HepG2 (cell line): ENCODE data around the gene TRMT1. TPM values are rescaled to one million over a fixed set of nuclear protein-coding genes. Genes with fewer than 3 reads are reported as not detected.

Experiments
- ATF5 ChIP-seq: sonication (generic); formaldehyde crosslinking; IDR thresholded peaks from 2 replicates; pipeline ENCODE4 v1.4.0; 2020; ENCODE audit warnings: mild to moderate bottlenecking, low read depth, missing genetic modification reagents
- CEBPG ChIP-seq: IDR thresholded peaks from 2 replicates; pipeline ENCODE4 v1.6.1; 2016
- HHEX ChIP-seq: IDR thresholded peaks from 2 replicates; pipeline ENCODE4 v1.6.1; 2016; ENCODE audit warnings: control low read depth
- HMG20A ChIP-seq: IDR thresholded peaks from 2 replicates; pipeline ENCODE4 v1.6.1; 2016; ENCODE audit warnings: borderline replicate concordance
- HNRNPH1 ChIP-seq: fragments of 200-400 bp; formaldehyde crosslinking; optimal IDR thresholded peaks from 2 replicates; pipeline ENCODE3; 2017; ENCODE audit warnings: mild to moderate bottlenecking, low read depth, low read length
- HNRNPL ChIP-seq: fragments of 200-400 bp; formaldehyde crosslinking; IDR thresholded peaks from 2 replicates; pipeline ENCODE4 v1.6.1; 2017; ENCODE audit warnings: mild to moderate bottlenecking, low read depth, low read length
- HOXA3 ChIP-seq: sonication (generic); formaldehyde crosslinking; IDR thresholded peaks from 2 replicates; pipeline ENCODE4 v1.5.0; 2020; ENCODE audit warnings: missing genetic modification reagents
- KDM6A ChIP-seq: IDR thresholded peaks from 2 replicates; pipeline ENCODE4 v1.6.1; 2016; ENCODE audit warnings: low read depth
- MAFF ChIP-seq: IDR thresholded peaks from 2 replicates; pipeline ENCODE4 v1.6.1; 2011; ENCODE audit warnings: low read depth, low read length, improper control_type of control experiment
- MTA1 ChIP-seq: sonication (generic); formaldehyde crosslinking; IDR thresholded peaks from 2 replicates; pipeline ENCODE4 v1.4.0; 2020; ENCODE audit warnings: missing genetic modification reagents, mild to moderate bottlenecking, borderline replicate concordance
- NFIC ChIP-seq: IDR thresholded peaks from 2 replicates; pipeline ENCODE4 v1.6.1; 2012; ENCODE audit warnings: mild to moderate bottlenecking, low read length, inconsistent platforms
- NR0B2 ChIP-seq: sonication (generic); formaldehyde crosslinking; IDR thresholded peaks from 2 replicates; pipeline ENCODE4 v1.4.0; 2020; ENCODE audit warnings: mild to moderate bottlenecking, missing genetic modification reagents
- NR2F1 ChIP-seq, 2 experiments: fragments of 450-650 bp in 1 of 2; formaldehyde crosslinking in 1 of 2; IDR thresholded peaks; 2 replicates each; pipeline versions ENCODE4 v1.5.0 to v1.6.1; 2016 to 2020; ENCODE audit warnings: mild to moderate bottlenecking in 1 of 2, missing compliant biosample characterization in 1 of 2, missing genetic modification reagents in 1 of 2, moderate library complexity in 1 of 2
- NR2F6 ChIP-seq, 2 experiments: IDR thresholded peaks; 2 replicates each; pipeline ENCODE4 v1.6.1; 2016; ENCODE audit warnings: antibody characterized with exemption in 1 of 2, mild to moderate bottlenecking in 1 of 2
- ONECUT2 ChIP-seq: sonication (generic); formaldehyde crosslinking; IDR thresholded peaks from 2 replicates; pipeline ENCODE4 v1.4.0; 2020; ENCODE audit warnings: missing genetic modification reagents
- SIN3A ChIP-seq: IDR thresholded peaks from 2 replicates; pipeline ENCODE4 v1.6.1; 2011; ENCODE audit warnings: low read depth, mild to moderate bottlenecking, control low read depth, low read length, borderline replicate concordance
- SMAD1 ChIP-seq: sonication (generic); formaldehyde crosslinking; IDR thresholded peaks from 2 replicates; pipeline ENCODE4 v1.4.0; 2020; ENCODE audit warnings: missing genetic modification reagents, low read depth, mild to moderate bottlenecking, borderline replicate concordance
- TBX3 ChIP-seq: fragments of 450-650 bp; IDR thresholded peaks from 2 replicates; pipeline ENCODE4 v1.6.1; 2017; ENCODE audit warnings: antibody characterized with exemption, mild to moderate bottlenecking, inconsistent platforms, borderline replicate concordance
- ZBTB39 ChIP-seq: sonication (generic); formaldehyde crosslinking; IDR thresholded peaks from 2 replicates; pipeline ENCODE4 v1.5.0; 2020; ENCODE audit warnings: missing genetic modification reagents
- ZNF225 ChIP-seq: sonication (generic); formaldehyde crosslinking; IDR thresholded peaks from 2 replicates; pipeline ENCODE4 v1.4.0; 2020; ENCODE audit warnings: mild to moderate bottlenecking, missing genetic modification reagents
- ZNF24 ChIP-seq: fragments of 450-650 bp; IDR thresholded peaks from 2 replicates; pipeline ENCODE4 v1.6.1; 2017; ENCODE audit warnings: antibody characterized with exemption, mild to moderate bottlenecking
- ZNF251 ChIP-seq: sonication (generic); formaldehyde crosslinking; IDR thresholded peaks from 2 replicates; pipeline ENCODE4 v1.9.0; 2021; ENCODE audit warnings: mild to moderate bottlenecking, missing genetic modification reagents
- ZNF512 ChIP-seq: sonication (generic); formaldehyde crosslinking; IDR thresholded peaks from 2 replicates; pipeline ENCODE4 v1.4.0; 2020; ENCODE audit warnings: mild to moderate bottlenecking, missing genetic modification reagents
- ZNF558 ChIP-seq: sonication (generic); formaldehyde crosslinking; IDR thresholded peaks from 2 replicates; pipeline ENCODE4 v1.9.0; 2022; ENCODE audit warnings: mild to moderate bottlenecking, missing genetic modification reagents, borderline replicate concordance
- ZNF629 ChIP-seq: sonication (generic); formaldehyde crosslinking; conservative IDR thresholded peaks from 2 replicates; pipeline ENCODE4 v1.5.0; 2020; ENCODE audit warnings: missing genetic modification reagents
- polyA plus RNA-seq, 8 experiments: library from polyadenylated mRNA; depleted of rRNA in 3 of 8; stranded (reverse) in 7 of 8; unstranded in 1 of 8; fragments of >200 nt; fragmentation: Illumina TruSeq in 4 of 8; extraction: Trizol in 4 of 8; gene quantifications; 2 replicates each; pipeline versions ENCODE4 v1.2.1 to v1.2.3, GENCODE V29; 2011 to 2016; ENCODE audit warnings: low read depth in 4 of 8, missing spikeins in 1 of 8, mixed read lengths in 1 of 8; ENCODE audit not compliant: insufficient read depth in 1 of 8
- total RNA-seq, 5 experiments: library from RNA; depleted of rRNA; stranded (reverse); fragments of >200 nt; fragmentation: Illumina TruSeq; extraction: Trizol; gene quantifications; 2 replicates each; pipeline ENCODE4 v1.2.3, GENCODE V29; 2016; ENCODE audit warnings: low read depth in 1 of 5

TRMT1 gene
- total and polyA plus RNA-seq, 2 of the 13 experiments (the other 11 are each of a cell fraction or from before 2014, with no cell fraction given): 35.5 to 44.1 TPM

- TF ChIP-seq NR0B2 (CRISPR knock-in tag) (peak; percentile 98), SMAD1 (CRISPR knock-in tag) (peak; percentile 64; the same call in 1 of the 2 replicates), ZNF251 (CRISPR knock-in tag) (no peak), HOXA3 (CRISPR knock-in tag) (peak; percentile 40; the same call in 1 of the 2 replicates), HNRNPL (no peak), MTA1 (CRISPR knock-in tag) (peak; percentile 39; the same call in 1 of the 2 replicates), KDM6A (no peak), ZNF512 (CRISPR knock-in tag) (no peak), MAFF (peak; percentile 77), ATF5 (CRISPR knock-in tag) (0 out of 2 replicates have a peak, but pooled peaks have one; percentile 48), CEBPG (CRISPR knock-in tag) (no peak), HNRNPH1 (no peak), NR2F1 (CRISPR knock-in tag; IDR thresholded peaks at IDR 0.05) (no peak), NR2F6 (IDR thresholded peaks at IDR 0.05) (0 out of 2 replicates have a peak, but pooled peaks have one; percentile 11), NR2F6 (CRISPR knock-in tag; IDR thresholded peaks at IDR 0.05) (0 out of 2 replicates have a peak, but pooled peaks have one; percentile 8), SIN3A (peak; percentile 97), ZNF24 (no peak), HHEX (CRISPR knock-in tag) (peak; percentile 41; the same call in 1 of the 2 replicates), HMG20A (CRISPR knock-in tag) (no peak), NFIC (0 out of 2 replicates have a peak, but pooled peaks have one; percentile 16), ZNF629 (CRISPR knock-in tag) (peak; percentile 99), ZBTB39 (CRISPR knock-in tag) (no peak), ZNF225 (peak; percentile 40; the same call in 1 of the 2 replicates), ZNF558 (no peak), TBX3 (peak; percentile 53; the same call in 1 of the 2 replicates), ONECUT2 (no peak)
These were observed at the start of gene TRMT1 (continued) for GRCh38 chr19:13116282-13117175.
